ENCODE results near the gene TRABD.

The TRABD gene

DNA sequence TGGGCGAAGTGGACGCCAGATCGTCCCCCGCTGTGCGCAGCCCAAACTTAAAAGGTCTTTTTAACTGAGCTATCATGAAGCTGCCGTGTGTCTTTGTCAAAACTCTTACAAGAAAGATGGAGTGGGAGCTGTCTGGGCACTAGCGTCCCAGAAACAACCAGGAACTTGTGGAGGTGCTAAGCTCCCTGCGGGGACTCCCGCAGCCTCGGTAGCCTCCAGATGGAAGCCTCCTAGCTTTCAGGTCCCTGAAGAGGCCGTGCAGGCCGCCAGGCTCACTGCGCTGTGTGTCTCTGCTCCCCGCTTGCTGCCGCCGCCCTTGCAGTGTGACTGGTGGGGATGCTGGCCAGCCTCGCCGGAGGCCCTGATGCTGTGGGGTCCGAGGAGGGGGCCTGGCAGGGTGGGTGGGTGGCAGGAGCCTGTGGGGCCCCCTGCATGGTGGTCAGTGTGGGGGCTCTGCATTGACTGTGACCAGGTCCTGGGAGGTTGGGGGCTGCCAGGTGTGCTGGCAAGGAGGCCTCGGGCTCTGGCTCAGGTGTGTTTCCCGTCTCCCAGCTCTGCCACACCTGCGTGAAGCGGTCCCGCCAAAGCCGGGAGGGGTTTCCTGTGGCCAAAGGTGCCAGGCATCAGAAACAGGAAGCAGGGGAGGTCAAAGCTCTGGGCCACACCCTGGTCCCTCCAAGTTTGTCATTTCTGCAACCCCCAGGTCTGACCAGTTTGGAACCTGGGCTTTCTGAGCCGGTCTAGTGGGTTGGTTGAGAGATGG lies 1.2 kb downstream of the TRABD start:
- H3K4me2 ChIP-seq (ENCODE audit: low read length), result peak overlapping the region; percentile 94
- H2AFZ ChIP-seq (ENCODE audit: low read length), result no peak overlapping the region
- H3K27ac ChIP-seq (ENCODE audit: low read depth, low read length, poor library complexity, severe bottlenecking), result peak overlapping the region; percentile 100
- peaks cover 18% of the 10 kb centered on the region; the same call in 1 of the 2 replicates for H3K36me3 ChIP-seq (ENCODE audit: insufficient read depth, low read length)
- peak overlapping the region; percentile 100 for H3K9ac ChIP-seq (ENCODE audit: low read length)
- peak overlapping the region; percentile 97 for H3K4me3 ChIP-seq (ENCODE audit: low read depth, low read length, poor library complexity, severe bottlenecking)
- peaks cover 5% of the 10 kb centered on the region; the same call in 1 of the 2 replicates for H3K79me2 ChIP-seq (ENCODE audit: insufficient read depth, low read length)
- no peak for TF ChIP-seq EZH2 (IDR thresholded peaks at IDR 0.05; ENCODE audit: borderline replicate concordance, low read length)
- TF ChIP-seq, protein P1, sequence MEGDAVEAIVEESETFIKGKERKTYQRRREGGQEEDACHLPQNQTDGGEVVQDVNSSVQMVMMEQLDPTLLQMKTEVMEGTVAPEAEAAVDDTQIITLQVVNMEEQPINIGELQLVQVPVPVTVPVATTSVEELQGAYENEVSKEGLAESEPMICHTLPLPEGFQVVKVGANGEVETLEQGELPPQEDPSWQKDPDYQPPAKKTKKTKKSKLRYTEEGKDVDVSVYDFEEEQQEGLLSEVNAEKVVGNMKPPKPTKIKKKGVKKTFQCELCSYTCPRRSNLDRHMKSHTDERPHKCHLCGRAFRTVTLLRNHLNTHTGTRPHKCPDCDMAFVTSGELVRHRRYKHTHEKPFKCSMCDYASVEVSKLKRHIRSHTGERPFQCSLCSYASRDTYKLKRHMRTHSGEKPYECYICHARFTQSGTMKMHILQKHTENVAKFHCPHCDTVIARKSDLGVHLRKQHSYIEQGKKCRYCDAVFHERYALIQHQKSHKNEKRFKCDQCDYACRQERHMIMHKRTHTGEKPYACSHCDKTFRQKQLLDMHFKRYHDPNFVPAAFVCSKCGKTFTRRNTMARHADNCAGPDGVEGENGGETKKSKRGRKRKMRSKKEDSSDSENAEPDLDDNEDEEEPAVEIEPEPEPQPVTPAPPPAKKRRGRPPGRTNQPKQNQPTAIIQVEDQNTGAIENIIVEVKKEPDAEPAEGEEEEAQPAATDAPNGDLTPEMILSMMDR (IDR thresholded peaks at IDR 0.05; ENCODE audit: low read length), result no peak
- H3F3A ChIP-seq (ENCODE audit: insufficient read depth, low read length), result peaks cover 19% of the 10 kb centered on the region; the same call in 1 of the 2 replicates
- no peaks in the 10 kb centered on the region for H3K9me2 ChIP-seq (ENCODE audit: low read depth, low read length)
- peaks cover 70% of the 10 kb centered on the region for H3K4me1 ChIP-seq (ENCODE audit: insufficient read depth, low read length, severe bottlenecking)
- peaks cover 4% of the 10 kb centered on the region; the same call in 1 of the 2 replicates for H3K27me3 ChIP-seq (ENCODE audit: insufficient read depth, low read length)
- no peaks in the 10 kb centered on the region for H4K20me1 ChIP-seq (ENCODE audit: insufficient read depth, low read length)
- no peaks in the 10 kb centered on the region for H3K9me3 ChIP-seq (ENCODE audit: low read length)

DNA sequence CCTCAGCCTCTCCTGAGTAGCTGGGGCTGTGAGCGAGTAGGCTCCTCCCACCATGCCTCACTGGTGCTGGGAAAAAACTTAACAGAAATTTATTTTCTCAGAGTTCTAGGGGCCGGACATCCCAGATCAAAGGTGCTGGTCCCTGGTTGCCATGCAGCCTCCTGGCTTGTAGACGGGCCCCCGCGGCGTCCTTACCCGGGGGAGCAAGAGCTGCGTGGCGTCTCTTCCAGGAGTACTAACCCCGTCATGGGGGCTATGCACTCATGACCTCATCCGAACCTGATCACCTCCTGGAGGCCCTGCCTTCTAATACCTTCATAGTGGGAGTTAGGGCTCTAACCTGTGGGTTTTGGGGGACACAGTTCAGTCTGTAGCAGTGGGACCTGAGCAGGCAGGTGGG lies 2.6 kb downstream of the TRABD start:
- no peak overlapping the region for H2AFZ ChIP-seq (ENCODE audit: low read length)
- peaks cover 23% of the 10 kb centered on the region; the same call in 1 of the 2 replicates for H3F3A ChIP-seq (ENCODE audit: insufficient read depth, low read length)
- H3K4me3 ChIP-seq (ENCODE audit: low read depth, low read length, poor library complexity, severe bottlenecking), result peak overlapping the region; percentile 97
- H4K20me1 ChIP-seq (ENCODE audit: insufficient read depth, low read length), result no peaks in the 10 kb centered on the region
- TF ChIP-seq EZH2 (IDR thresholded peaks at IDR 0.05; ENCODE audit: borderline replicate concordance, low read length), result no peak
- TF ChIP-seq, protein P1 (IDR thresholded peaks at IDR 0.05; ENCODE audit: low read length), result no peak
- H3K9me3 ChIP-seq (ENCODE audit: low read length), result no peaks in the 10 kb centered on the region
- H3K79me2 ChIP-seq (ENCODE audit: insufficient read depth, low read length), result peaks cover 5% of the 10 kb centered on the region; the same call in 1 of the 2 replicates
- H3K36me3 ChIP-seq (ENCODE audit: insufficient read depth, low read length), result peaks cover 25% of the 10 kb centered on the region; the same call in 1 of the 2 replicates
- H3K27ac ChIP-seq (ENCODE audit: low read depth, low read length, poor library complexity, severe bottlenecking), result peak overlapping the region; percentile 100
- peak overlapping the region; percentile 77 for H3K4me2 ChIP-seq (ENCODE audit: low read length)
- H3K9ac ChIP-seq (ENCODE audit: low read length), result peak overlapping the region; percentile 77
- H3K9me2 ChIP-seq (ENCODE audit: low read depth, low read length), result no peaks in the 10 kb centered on the region
- H3K27me3 ChIP-seq (ENCODE audit: insufficient read depth, low read length), result no peaks in the 10 kb centered on the region; the same call in 1 of the 2 replicates
- peaks cover 84% of the 10 kb centered on the region for H3K4me1 ChIP-seq (ENCODE audit: insufficient read depth, low read length, severe bottlenecking)

DNA sequence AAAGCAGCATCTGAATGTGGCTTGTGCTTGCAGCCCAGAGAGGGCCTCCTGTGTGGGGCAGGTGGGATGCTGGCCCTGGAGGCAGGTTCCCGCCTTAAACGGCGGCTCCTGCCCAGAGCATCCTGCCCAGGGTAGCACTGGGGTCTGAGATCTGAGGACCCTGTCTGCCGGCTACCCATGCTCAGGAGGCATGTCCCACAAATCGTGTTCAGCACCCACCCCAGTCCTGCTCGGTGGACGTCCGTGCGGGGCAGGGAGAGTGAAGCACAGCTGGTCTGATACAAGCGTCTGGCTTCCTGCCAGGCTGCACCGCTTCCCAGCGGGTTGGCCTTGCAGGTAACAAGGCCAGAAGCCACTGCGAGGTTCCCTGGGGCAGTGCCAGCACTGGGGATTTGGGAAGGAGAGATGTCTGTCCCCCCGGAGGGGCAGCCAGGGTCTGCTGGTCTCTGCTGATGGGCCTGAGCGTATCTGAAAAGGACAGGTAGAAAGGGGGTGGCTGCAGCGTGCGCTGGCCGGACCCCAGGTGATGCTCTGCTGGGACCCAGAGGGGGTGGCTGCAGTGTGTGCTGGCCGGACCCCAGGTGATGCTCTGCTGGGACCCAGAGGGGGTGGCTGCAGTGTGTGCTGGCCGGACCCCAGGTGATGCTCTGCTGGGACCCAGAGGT lies 3.6 kb downstream of the TRABD start:
- Histone ChIP-seq H3K4me3 (ENCODE audit: low read depth, low read length, poor library complexity, severe bottlenecking) (peak overlapping the region; percentile 97), H3K27ac (ENCODE audit: low read depth, low read length, poor library complexity, severe bottlenecking) (peak overlapping the region; percentile 100), H2AFZ (ENCODE audit: low read length) (no peak overlapping the region), H3K9me2 (ENCODE audit: low read depth, low read length) (no peaks in the 10 kb centered on the region), H3K79me2 (ENCODE audit: insufficient read depth, low read length) (peaks cover 5% of the 10 kb centered on the region; the same call in 1 of the 2 replicates), H3K9ac (ENCODE audit: low read length) (peak overlapping the region; percentile 77), H3F3A (ENCODE audit: insufficient read depth, low read length) (peaks cover 23% of the 10 kb centered on the region; the same call in 1 of the 2 replicates), H3K9me3 (ENCODE audit: low read length) (no peaks in the 10 kb centered on the region), H4K20me1 (ENCODE audit: insufficient read depth, low read length) (no peaks in the 10 kb centered on the region), H3K36me3 (ENCODE audit: insufficient read depth, low read length) (peaks cover 34% of the 10 kb centered on the region; the same call in 1 of the 2 replicates), H3K4me1 (ENCODE audit: insufficient read depth, low read length, severe bottlenecking) (peaks cover 88% of the 10 kb centered on the region), H3K4me2 (ENCODE audit: low read length) (peak overlapping the region; percentile 77), H3K27me3 (ENCODE audit: insufficient read depth, low read length) (no peaks in the 10 kb centered on the region)
- no peak for TF ChIP-seq EZH2 (IDR thresholded peaks at IDR 0.05; ENCODE audit: borderline replicate concordance, low read length)
- TF ChIP-seq, protein P1 (IDR thresholded peaks at IDR 0.05; ENCODE audit: low read length), result no peak
